ENCODE data around the gene PPP1R1C.

Gene PPP1R1C

GRCh38 chr2:182077023-182077422 lies 91.4 kb downstream of the PPP1R1C start:
- TF ChIP-seq CTCF (IDR thresholded peaks at IDR 0.05; ENCODE audit: low read depth, low read length): no peak
- DNase-seq (ENCODE audit: extremely low read depth, low read depth): no peak

GRCh38 chr2:182077448-182078142 lies 91.9 kb downstream of the PPP1R1C start:
- DNase-seq (ENCODE audit: extremely low read depth, low read depth): peak; percentile 80
- peak; percentile 50 for TF ChIP-seq CTCF (IDR thresholded peaks at IDR 0.05; ENCODE audit: low read depth, low read length)

GRCh38 chr2:182078988-182079602 lies 93.4 kb downstream of the PPP1R1C start:
- no peak for DNase-seq (ENCODE audit: extremely low read depth, low read depth)
- TF ChIP-seq CTCF (IDR thresholded peaks at IDR 0.05; ENCODE audit: low read depth, low read length): no peak

- DNase-seq (ENCODE audit: extremely low read depth, low read depth): no peak
- TF ChIP-seq CTCF (IDR thresholded peaks at IDR 0.05; ENCODE audit: low read depth, low read length): no peak
Observed at GRCh38 chr2:182080493-182080892, 94.8 kb downstream of the PPP1R1C start.

GRCh38 chr2:182081602-182082260 lies 96.1 kb downstream of the PPP1R1C start:
- no peak for TF ChIP-seq CTCF (IDR thresholded peaks at IDR 0.05; ENCODE audit: low read depth, low read length)

GRCh38 chr2:182088681-182089320 lies 103.1 kb downstream of the PPP1R1C start:
- DNase-seq (ENCODE audit: extremely low read depth, low read depth): no peak
- no peak for TF ChIP-seq CTCF (IDR thresholded peaks at IDR 0.05; ENCODE audit: low read depth, low read length)

More at GRCh38 chr2:182081602-182082260, 96.1 kb downstream of the PPP1R1C start:
- DNase-seq (ENCODE audit: extremely low read depth, low read depth): no peak
